GM21825 (cell line): ENCODE data around the gene DEDD.
A peak's percentile ranks its signal among the peaks of the same experiment; 100 is the strongest.

Experiments
- ATAC-seq: cut with Tn5 transposase; IDR thresholded peaks from one replicate; pipeline ENCODE4 v1.9.1; 2021; ENCODE audit warnings: mild to moderate bottlenecking, moderate library complexity; ENCODE audit not compliant: unreplicated experiment

The DEDD gene, protein sequence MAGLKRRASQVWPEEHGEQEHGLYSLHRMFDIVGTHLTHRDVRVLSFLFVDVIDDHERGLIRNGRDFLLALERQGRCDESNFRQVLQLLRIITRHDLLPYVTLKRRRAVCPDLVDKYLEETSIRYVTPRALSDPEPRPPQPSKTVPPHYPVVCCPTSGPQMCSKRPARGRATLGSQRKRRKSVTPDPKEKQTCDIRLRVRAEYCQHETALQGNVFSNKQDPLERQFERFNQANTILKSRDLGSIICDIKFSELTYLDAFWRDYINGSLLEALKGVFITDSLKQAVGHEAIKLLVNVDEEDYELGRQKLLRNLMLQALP

DNA sequence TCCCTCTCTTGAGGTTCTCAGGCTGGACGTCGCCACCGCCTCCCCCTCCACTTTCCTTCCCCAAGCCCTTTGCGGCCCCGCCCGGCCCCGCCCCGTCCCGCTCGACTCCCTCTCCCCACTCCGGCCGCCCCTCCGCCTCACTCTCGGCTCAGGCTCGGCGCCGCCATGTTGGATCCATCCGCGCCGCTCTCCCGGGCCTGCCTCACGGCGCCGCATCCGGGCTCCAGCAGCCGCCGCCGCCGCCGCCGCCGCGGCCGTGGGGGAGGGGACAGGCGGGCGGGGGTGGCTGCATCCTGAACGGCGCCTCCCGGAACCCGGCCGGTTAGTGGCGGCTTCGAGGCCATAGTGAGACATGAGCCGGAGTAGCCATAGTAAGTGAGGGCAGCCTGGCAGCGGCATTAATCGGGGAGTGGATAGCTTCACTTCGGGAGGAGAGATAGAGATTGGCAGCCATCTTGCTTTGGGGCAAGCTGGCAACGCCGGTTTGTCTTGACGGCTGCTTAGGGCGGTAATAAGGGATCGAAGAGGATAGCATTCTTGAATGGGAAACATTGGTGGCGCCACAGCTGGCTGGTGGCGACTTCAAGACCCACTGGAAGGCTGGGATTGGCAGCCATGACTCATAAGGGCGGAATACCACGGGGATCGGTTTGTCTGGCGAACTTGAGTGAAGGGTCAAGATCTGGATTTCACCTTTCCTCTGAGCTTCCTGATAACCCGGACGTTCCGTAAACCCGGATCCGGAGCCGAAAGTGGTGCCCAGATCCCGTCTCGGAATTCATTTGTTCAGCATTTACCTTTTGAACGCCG, at the start of gene DEDD:
TSS of gene DEDD (minus strand) at position 258 of the 810 bp plus-strand sequence. CDS start 8,205 bp downstream, outside the sequence.
- peak; percentile 87 for ATAC-seq

GRCh38 chr1:161182214-161182613, 49.7 kb upstream of the DEDD start:
- ATAC-seq: peak; percentile 48

GRCh38 chr1:161180639-161181038, 48.2 kb upstream of the DEDD start:
- ATAC-seq: no peak

DNA sequence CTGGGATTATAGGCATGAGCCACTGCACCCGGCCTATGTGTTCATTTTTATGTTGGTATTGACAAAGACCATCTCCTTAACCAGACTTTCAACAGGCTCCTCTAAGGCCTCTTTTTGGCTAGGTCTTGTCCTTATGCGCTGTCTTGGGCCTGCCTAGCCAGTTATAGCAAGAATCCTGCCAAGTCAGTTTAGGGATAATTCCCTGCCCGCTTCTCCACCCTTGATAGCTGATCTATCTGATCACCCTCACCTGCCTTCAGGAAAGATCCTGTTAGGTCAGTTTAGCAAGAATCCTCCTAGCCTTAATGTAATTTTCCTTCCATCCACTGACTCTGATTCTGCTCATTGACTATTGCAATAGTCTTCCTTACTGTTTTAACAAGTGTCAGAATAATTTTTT, 47.2 kb upstream of the DEDD start:
- no peak for ATAC-seq

DNA sequence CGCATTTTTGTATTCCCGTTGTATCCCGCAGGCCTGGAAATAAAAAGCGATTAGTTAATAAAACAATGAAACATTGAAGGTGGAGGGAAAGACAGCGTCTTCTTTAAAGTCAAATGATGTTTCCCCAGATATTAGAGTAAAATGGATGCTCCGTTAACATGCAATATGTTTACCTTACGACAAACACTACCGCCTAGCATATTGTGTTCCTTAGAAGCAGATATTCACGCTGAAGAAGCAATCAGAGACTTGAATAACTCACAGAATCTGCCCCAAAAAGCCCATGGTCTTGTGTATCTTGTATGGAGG, 45.4 kb upstream of the DEDD start:
- no peak for ATAC-seq

- peak; percentile 77 for ATAC-seq
These were observed 44.9 kb upstream of the DEDD start, which contains the start of gene B4GALT3 for GRCh38 chr1:161177112-161177935. Gene B4GALT3, minus strand, starts transcription at chr1:161177507. Its CDS starts 1,447 bp downstream, at chr1:161176060.

DNA sequence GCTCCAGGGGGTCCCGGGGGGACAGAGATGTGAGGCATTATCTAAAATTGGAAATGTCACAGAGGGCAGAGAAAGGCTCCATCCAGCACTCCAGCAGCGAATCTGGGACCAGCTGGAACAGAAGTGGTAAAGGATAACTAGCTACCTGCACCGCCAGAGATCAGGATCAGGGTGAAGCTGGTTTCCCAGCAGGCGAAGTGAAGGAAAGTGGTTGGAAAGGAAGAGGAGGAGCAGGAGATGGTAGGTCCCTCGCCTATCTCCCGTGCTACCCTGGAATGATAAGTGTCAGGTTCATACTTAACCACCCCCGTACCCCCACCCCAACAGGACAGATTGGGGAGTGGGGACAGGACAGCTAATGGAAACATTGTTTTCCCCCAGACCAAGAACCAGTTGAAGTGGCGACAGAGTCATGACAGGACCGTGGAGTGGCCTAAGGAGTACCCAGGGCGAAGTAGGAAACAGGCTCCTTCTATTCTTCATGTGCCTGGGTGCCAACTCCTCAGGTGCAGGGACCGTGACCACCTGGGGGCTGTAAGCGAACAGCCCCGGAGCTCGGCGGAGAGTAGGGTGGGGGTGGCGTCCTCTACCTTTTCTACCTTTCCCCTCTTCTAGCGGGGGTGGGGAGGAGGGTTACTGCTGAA, 44.1 kb upstream of the DEDD start:
- no peak for ATAC-seq

DNA sequence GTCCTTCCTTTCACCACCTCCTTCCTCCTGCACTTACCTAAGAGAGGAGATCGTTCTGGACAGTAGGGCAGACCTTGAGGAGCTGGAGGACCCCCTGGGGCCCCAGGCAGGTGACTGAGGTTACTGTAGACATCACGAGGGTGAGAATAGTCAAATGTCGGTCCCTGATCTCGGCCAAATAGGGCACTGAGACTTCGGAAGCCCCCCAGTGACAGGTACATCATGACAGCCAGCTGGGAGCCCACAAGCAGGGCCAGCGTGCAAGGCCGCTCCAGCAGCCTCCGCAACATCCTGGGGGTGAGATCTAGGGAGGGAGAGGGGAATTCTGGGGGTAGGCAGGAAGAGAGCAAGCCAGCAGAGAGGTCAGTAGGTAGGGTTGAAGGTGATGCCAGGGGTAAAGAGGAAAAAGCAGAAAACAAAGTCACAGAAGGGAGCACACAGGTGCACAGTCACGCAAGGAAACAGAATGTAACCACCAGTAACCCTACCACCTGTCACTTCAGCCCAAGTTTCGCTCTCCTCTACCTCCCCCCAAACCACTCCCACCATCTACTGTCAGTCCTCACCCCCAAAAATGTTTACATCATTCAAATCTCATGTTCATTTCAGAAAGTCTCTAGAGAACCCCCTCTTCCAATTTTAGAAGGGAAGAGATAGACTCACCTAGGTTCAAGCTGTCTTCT, 43.4 kb upstream of the DEDD start:
- no peak for ATAC-seq

DNA sequence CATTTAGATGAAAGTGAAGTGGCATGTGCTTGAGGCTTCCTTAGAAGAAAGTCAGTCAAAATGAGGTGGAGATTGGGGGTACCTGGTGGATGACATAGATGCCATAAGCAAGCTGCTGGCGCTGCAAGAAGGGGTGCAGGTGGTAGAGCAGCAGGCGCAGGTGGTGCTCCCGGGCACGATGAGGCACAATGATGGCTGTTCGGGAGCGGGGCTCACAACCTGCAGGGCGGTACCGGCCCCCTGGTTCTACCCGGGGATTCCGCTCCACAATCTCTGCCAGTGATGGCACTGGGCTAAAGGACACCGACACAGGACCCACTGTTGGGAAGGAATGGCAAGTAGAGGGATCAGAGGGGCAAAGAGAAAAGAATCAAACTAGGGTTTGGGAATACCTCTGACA, 42.4 kb upstream of the DEDD start:
- no peak for ATAC-seq

- no peak for ATAC-seq
These were observed 41.2 kb upstream of the DEDD start for GRCh38 chr1:161173711-161174110.

DNA sequence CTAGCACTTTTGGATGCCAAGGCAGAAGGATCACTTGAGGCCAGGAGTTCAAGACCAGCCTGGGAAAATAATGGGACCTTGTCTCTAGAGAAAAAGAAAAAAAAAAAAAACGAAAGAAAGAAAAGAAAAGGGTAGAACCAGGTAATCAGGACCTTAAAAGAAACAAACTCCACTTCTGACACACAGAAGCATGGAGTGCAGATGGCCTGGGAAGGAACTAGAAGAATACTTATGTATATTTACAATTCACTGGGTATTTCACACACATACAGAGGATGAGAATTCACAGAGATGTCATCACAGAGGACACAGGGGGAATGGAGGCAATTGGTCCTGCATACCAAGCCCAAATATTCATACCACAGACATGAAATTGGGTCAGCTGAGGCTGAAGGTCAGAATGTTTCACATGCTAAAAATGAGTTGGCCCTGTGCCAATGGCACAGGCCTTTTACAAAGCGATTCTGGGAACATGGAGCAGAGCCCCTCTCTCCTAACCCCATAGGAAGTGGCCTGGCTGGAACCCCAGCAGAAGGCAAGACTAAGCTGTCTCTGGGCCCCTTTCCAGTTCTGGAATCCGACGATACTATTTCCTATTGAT, 40.4 kb upstream of the DEDD start:
- no peak for ATAC-seq

DNA sequence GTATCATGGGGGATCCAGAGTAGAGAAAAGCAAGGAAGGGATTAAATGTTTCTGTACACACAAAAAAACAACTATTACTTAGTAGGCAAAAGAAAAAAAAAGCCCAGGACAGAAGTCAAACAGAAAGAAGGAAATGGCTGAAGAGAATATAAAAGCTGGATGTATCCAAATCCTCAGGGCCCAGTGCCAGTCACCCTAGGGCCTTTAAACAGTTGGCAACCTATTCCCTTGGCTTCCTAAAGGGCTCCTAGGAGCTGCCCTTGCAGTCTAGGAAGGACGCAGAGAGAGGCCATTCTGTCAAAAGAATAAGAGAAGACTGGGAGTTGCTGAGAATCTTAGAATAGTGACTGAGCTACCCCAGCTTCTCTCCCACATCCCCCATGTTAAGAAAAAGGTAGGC, 39.9 kb upstream of the DEDD start:
- no peak for ATAC-seq

DNA sequence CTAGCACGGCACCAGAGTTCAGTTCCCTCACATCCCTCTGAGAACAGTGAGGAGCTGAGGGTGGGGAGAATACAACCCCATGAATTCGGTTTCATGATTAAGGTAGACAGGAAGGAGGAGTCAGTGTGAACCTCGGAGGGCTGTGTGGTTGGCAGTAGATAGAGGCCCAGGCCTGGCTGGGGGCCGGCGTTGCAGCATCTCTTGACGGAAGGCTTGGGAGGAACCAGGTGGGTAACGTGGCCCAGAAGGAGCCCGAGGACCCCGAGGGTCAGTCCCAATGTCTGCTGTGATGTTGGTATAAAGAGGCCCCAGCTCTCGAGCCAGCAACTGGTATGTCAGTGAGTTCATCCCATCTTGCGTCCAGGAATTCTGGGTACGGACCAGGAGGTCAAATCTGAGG, 39.2 kb upstream of the DEDD start:
- ATAC-seq: no peak

DNA sequence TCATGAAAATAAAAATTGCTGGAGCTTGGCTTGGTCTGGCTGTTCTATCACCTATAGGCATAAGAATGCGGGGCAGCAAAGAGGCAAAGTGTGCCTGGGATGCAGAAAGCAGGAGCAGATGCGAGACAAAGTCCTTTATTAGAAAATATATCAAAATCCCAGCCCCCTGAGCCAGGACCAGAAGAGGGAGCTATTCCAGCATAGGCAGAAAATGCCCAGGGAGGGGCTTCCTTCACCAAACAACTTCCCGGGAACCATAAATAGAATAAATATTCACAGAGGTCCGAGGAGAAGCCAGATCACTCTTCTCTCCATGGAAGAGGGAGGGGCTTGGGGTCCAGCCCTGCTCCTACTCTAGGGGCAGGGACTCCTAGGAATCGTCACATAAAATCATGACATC, 38.7 kb upstream of the DEDD start:
- ATAC-seq: no peak

DNA sequence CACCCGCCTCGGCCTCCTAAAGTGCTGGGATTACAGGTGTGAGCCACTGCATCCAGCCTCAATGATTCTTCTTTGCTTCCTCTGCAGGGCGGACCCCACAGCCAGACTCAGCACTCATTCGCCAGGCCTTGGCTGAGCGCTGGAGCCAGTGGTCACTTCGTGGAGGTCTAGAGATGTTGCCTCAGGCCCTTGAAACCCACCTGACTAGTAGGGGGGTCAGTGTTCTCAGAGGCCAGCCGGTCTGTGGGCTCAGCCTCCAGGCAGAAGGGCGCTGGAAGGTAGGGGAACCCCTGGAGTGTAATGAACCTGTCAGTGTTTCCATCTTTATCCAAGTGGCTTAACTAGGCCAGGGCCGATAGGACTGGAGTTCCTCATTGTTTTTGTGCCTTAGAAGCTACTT, 36.4 kb upstream of the DEDD start:
- ATAC-seq: no peak

GRCh38 chr1:161166669-161167548, 34.4 kb upstream of the DEDD start:
- peak; percentile 3 for ATAC-seq

DNA sequence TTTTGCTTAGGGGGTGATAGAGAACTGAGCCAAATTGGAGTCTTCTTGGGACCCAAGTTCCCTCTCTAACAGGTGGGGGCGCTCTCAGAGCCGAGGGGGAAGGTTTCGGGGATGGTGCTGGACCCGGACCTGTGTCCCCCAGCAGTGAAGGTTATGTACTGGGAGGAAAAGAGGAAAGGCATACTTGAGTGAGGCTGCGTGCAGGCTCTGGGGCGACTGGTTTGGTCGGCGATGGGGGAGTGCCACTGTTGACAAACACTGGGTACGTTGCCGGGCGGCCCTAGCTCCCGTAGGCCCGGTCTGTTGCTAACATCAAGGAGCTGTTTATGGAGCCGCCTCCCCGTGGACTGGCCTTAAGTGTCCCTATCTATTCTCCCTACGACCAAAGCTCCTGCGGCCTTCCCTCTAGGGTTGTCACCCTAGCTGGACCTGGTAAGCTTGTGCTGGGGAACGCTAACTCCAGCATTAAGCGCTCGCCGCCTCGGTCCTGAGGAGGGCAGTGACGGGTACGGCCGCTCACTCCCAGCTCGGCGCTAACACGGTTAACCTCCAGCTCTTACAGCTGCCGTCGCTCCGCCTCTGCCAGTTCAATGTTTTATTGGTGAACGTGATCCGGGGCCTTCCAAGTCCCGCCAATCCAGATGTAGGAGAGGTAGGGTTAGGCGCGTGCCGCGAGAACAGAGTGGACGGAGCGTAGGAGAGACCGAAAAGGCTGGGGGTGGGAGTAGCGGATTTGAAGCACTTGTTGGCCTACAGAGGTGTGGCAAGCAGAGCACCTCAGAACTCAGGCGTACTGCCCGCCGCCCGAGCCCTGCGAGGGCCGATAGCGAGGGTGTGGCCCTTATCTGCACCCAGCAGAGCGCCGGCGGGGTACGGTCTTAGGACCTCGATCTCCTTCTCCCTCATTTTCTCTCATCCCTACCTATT, 33.5 kb upstream of the DEDD start, which contains the start of gene PPOX:
TSS of gene PPOX (plus strand) at position 685 of the 927 bp plus-strand sequence. CDS start 422 bp downstream, outside the sequence.
- ATAC-seq: peak; percentile 89
